K562 (cell line): ENCODE data around the gene HDHD3. TPM values are rescaled to one million over a fixed set of nuclear protein-coding genes. Genes with fewer than 3 reads are reported as not detected.

Experiments
- BRF1 ChIP-seq: IDR thresholded peaks from 3 replicates; pipeline ENCODE4 v1.6.1; 2011; ENCODE audit warnings: borderline replicate concordance, mild to moderate bottlenecking; ENCODE audit not compliant: insufficient read length; ENCODE audit errors: extremely low read depth
- DACH1 ChIP-seq: fragments of 450-650 bp; IDR thresholded peaks from 2 replicates; pipeline ENCODE4 v1.6.1; 2018; ENCODE audit not compliant: partially characterized antibody
- ETV5 ChIP-seq: sonication (generic); formaldehyde crosslinking; IDR thresholded peaks from 2 replicates; pipeline ENCODE4 v1.4.0; 2020; ENCODE audit warnings: low read depth, mild to moderate bottlenecking, missing genetic modification reagents
- HLTF ChIP-seq: fragments of 450-650 bp; IDR thresholded peaks from 2 replicates; pipeline ENCODE4 v1.6.1; 2016
- MBD2 ChIP-seq: sonication (generic); IDR thresholded peaks from 2 replicates; pipeline ENCODE4 v1.6.1; 2016; ENCODE audit warnings: low read depth, borderline replicate concordance
- NR2F6 ChIP-seq: fragments of 450-650 bp; formaldehyde crosslinking; IDR thresholded peaks from 2 replicates; pipeline ENCODE4 v1.4.0; 2020; ENCODE audit warnings: mild to moderate bottlenecking
- POLR2G ChIP-seq: fragments of 200-400 bp; formaldehyde crosslinking; IDR thresholded peaks from 2 replicates; pipeline ENCODE4 v1.6.1; 2017; ENCODE audit warnings: low read depth, mild to moderate bottlenecking, antibody characterized with exemption, low read length, moderate library complexity
- POLR3A ChIP-seq: IDR thresholded peaks from 2 replicates; pipeline ENCODE4 v1.6.1; 2011; ENCODE audit warnings: borderline replicate concordance, mild to moderate bottlenecking, moderate library complexity; ENCODE audit not compliant: insufficient read length, insufficient read depth; ENCODE audit errors: extremely low read depth
- PTRF ChIP-seq: fragments of 450-650 bp; IDR thresholded peaks from 2 replicates; pipeline ENCODE4 v1.6.1; 2016; ENCODE audit warnings: mild to moderate bottlenecking, missing genetic modification characterization, missing compliant biosample characterization
- PTTG1 ChIP-seq: fragments of 450-650 bp; IDR thresholded peaks from 2 replicates; pipeline ENCODE4 v1.6.1; 2016; ENCODE audit warnings: low read depth, mild to moderate bottlenecking, missing genetic modification characterization, missing compliant biosample characterization
- RFX1 ChIP-seq: fragments of 450-650 bp; IDR thresholded peaks from 2 replicates; pipeline ENCODE4 v1.6.1; 2016; ENCODE audit warnings: mild to moderate bottlenecking, moderate library complexity
- SMAD2 ChIP-seq: fragments of 150-350 bp; IDR thresholded peaks from 2 replicates; pipeline ENCODE4 v1.6.1; 2014; ENCODE audit warnings: low read depth, mild to moderate bottlenecking, low read length
- SMARCA5 ChIP-seq: fragments of 450-650 bp; IDR thresholded peaks from 2 replicates; pipeline ENCODE4 v1.6.1; 2016
- SNRNP70 ChIP-seq: fragments of 200-400 bp; formaldehyde crosslinking; optimal IDR thresholded peaks from 2 replicates; pipeline ENCODE3; 2017; ENCODE audit warnings: low read depth, low read length
- TAF9B ChIP-seq: fragments of 450-650 bp; IDR thresholded peaks from 2 replicates; pipeline ENCODE4 v1.6.1; 2018; ENCODE audit warnings: mild to moderate bottlenecking; ENCODE audit not compliant: partially characterized antibody
- ZBTB8A ChIP-seq: fragments of 450-650 bp; IDR thresholded peaks from 2 replicates; pipeline ENCODE4 v1.6.1; 2018; ENCODE audit warnings: mild to moderate bottlenecking, moderate library complexity; ENCODE audit not compliant: partially characterized antibody
- ZNF311 ChIP-seq: fragments of 250-450 bp; sonication (Bioruptor Pico); IDR thresholded peaks from 2 replicates; pipeline ENCODE4 v1.4.0; 2020; ENCODE audit warnings: mild to moderate bottlenecking, moderate library complexity
- ZNF324 ChIP-seq: fragments of 250-450 bp; sonication (Bioruptor Pico); IDR thresholded peaks from 2 replicates; pipeline ENCODE4 v1.4.0; 2020; ENCODE audit warnings: mild to moderate bottlenecking
- ZNF41 ChIP-seq: fragments of 250-450 bp; sonication (Bioruptor Pico); conservative IDR thresholded peaks from 2 replicates; pipeline ENCODE4 v1.4.0; 2020; ENCODE audit warnings: mild to moderate bottlenecking
- ZNF431 ChIP-seq: sonication (generic); formaldehyde crosslinking; IDR thresholded peaks from 2 replicates; pipeline ENCODE4 v1.8.0; 2022; ENCODE audit warnings: mild to moderate bottlenecking, missing genetic modification reagents
- ZNF699 ChIP-seq: fragments of 250-450 bp; sonication (Bioruptor Pico); IDR thresholded peaks from 2 replicates; pipeline ENCODE4 v1.8.0; 2021; ENCODE audit warnings: mild to moderate bottlenecking, moderate library complexity; ENCODE audit not compliant: insufficient replicate concordance
- polyA plus RNA-seq, 8 experiments: library from polyadenylated mRNA; depleted of rRNA in 4 of 8; stranded (reverse) in 5 of 8; unstranded in 3 of 8; fragments of >200 nt; fragmentation: Nextera tagmentation in 2 of 8; fragmentation: Illumina TruSeq in 1 of 8; extraction: Ambion mirVana in 2 of 8; extraction: Trizol in 1 of 8; gene quantifications; 2 replicates each; pipeline versions ENCODE4 v1.2.1 to v1.2.3, GENCODE V29; 2011 to 2014; ENCODE audit warnings: inconsistent platforms in 1 of 8, missing spikeins in 1 of 8
- total RNA-seq, 7 experiments: library from RNA; depleted of rRNA in 6 of 7; stranded (reverse); fragments of >200 nt in 6 of 7; fragmentation: Illumina TruSeq in 2 of 7; extraction: Trizol in 2 of 7; gene quantifications; 2 replicates each; pipeline versions ENCODE4 v1.2.1 to v1.2.3, GENCODE V29; 2011 to 2021; ENCODE audit warnings: low replicate concordance in 1 of 7
- TF ChIP-seq, protein P1 (sequence below), 2 experiments: fragments of 450-650 bp; conservative IDR thresholded peaks; 2 replicates each; pipeline ENCODE4 v1.6.1; 2017; ENCODE audit warnings: mild to moderate bottlenecking in 2 of 2, moderate library complexity in 2 of 2
- TF ChIP-seq, protein P2 (sequence below): sonication (generic); formaldehyde crosslinking; IDR thresholded peaks from 2 replicates; pipeline ENCODE4 v1.9.0; 2022; ENCODE audit warnings: mild to moderate bottlenecking, missing genetic modification reagents
- TF ChIP-seq, protein P3 (sequence below): fragments of 450-650 bp; IDR thresholded peaks from 2 replicates; pipeline ENCODE4 v1.6.1; 2014; ENCODE audit warnings: low read depth, mild to moderate bottlenecking, moderate library complexity, borderline replicate concordance
- TF ChIP-seq, protein P4 (sequence below): fragments of 450-650 bp; IDR thresholded peaks from 2 replicates; pipeline ENCODE4 v1.6.1; 2016; ENCODE audit warnings: missing biosample characterization, missing genetic modification characterization

HDHD3 gene
- total and polyA plus RNA-seq, 9 of the 15 experiments (the other 6 are each of a cell fraction or from before 2014, with no cell fraction given): 1.1 to 19.1 (median 10.9) TPM

DNA sequence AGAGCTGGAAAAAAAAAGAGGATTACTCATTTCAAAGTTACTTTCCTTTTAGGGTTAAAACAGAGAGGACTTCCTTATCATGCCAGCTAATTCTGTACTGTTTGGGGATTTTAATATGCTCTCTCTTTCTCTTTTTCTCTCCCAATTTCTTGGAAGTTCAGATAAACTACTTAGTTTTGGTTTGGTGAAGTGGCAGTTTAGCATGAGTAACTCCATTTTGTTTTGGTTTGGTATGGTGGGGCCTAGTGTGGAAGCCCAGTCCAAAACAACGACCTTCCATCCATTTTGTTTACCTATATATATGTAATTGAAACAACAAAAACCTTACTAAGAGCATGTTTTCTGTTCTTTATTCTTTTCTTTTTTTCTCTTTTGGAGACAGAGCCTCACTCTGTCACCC is 31.1 kb downstream of the HDHD3 start (continued):
- TF ChIP-seq NR2F6: peak; percentile 75; the same call in 1 of the 2 replicates
- TF ChIP-seq POLR2G: no peak
- TF ChIP-seq ETV5 (CRISPR knock-in tag): no peak
- no peak for TF ChIP-seq DACH1
- TF ChIP-seq, protein P1, sequence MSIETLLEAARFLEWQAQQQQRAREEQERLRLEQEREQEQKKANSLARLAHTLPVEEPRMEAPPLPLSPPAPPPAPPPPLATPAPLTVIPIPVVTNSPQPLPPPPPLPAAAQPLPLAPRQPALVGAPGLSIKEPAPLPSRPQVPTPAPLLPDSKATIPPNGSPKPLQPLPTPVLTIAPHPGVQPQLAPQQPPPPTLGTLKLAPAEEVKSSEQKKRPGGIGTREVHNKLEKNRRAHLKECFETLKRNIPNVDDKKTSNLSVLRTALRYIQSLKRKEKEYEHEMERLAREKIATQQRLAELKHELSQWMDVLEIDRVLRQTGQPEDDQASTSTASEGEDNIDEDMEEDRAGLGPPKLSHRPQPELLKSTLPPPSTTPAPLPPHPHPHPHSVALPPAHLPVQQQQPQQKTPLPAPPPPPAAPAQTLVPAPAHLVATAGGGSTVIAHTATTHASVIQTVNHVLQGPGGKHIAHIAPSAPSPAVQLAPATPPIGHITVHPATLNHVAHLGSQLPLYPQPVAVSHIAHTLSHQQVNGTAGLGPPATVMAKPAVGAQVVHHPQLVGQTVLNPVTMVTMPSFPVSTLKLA (conservative IDR thresholded peaks at IDR 0.05): no peak
- TF ChIP-seq, protein P2, sequence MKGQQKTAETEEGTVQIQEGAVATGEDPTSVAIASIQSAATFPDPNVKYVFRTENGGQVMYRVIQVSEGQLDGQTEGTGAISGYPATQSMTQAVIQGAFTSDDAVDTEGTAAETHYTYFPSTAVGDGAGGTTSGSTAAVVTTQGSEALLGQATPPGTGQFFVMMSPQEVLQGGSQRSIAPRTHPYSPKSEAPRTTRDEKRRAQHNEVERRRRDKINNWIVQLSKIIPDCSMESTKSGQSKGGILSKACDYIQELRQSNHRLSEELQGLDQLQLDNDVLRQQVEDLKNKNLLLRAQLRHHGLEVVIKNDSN: no peak
- peak; percentile 94 for TF ChIP-seq ZNF41 (CRISPR knock-in tag)
- no peak for TF ChIP-seq ZNF699 (CRISPR knock-in tag)
- peak; percentile 97 for TF ChIP-seq PTTG1 (tag)
- no peak for TF ChIP-seq SNRNP70
- TF ChIP-seq ZNF324 (CRISPR knock-in tag): peak; percentile 66; the same call in 1 of the 2 replicates
- TF ChIP-seq ZNF311 (CRISPR knock-in tag): peak; percentile 94
- TF ChIP-seq SMAD2: no peak
- no peak for TF ChIP-seq HLTF
- no peak for TF ChIP-seq BRF1
- TF ChIP-seq ZBTB8A: no peak
- TF ChIP-seq RFX1: no peak
- no peak for TF ChIP-seq TAF9B
- TF ChIP-seq PTRF: peak; percentile 98
- no peak for TF ChIP-seq ZNF431 (CRISPR knock-in tag)
- TF ChIP-seq SMARCA5: no peak
- TF ChIP-seq, protein P3, sequence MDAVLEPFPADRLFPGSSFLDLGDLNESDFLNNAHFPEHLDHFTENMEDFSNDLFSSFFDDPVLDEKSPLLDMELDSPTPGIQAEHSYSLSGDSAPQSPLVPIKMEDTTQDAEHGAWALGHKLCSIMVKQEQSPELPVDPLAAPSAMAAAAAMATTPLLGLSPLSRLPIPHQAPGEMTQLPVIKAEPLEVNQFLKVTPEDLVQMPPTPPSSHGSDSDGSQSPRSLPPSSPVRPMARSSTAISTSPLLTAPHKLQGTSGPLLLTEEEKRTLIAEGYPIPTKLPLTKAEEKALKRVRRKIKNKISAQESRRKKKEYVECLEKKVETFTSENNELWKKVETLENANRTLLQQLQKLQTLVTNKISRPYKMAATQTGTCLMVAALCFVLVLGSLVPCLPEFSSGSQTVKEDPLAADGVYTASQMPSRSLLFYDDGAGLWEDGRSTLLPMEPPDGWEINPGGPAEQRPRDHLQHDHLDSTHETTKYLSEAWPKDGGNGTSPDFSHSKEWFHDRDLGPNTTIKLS: no peak
- TF ChIP-seq MBD2: no peak
- TF ChIP-seq POLR3A: no peak
- TF ChIP-seq, protein P4, sequence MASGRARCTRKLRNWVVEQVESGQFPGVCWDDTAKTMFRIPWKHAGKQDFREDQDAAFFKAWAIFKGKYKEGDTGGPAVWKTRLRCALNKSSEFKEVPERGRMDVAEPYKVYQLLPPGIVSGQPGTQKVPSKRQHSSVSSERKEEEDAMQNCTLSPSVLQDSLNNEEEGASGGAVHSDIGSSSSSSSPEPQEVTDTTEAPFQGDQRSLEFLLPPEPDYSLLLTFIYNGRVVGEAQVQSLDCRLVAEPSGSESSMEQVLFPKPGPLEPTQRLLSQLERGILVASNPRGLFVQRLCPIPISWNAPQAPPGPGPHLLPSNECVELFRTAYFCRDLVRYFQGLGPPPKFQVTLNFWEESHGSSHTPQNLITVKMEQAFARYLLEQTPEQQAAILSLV: peak; percentile 89
